Liver (tissue), 9 donors: ENCODE measurements around the gene SOBP. TPM values are rescaled to one million over a fixed set of nuclear protein-coding genes. Genes with fewer than 3 reads are reported as not detected.

Experiments used
- DNase-seq: peaks from one replicate; pipeline ENCODE4 v3.0.0-alpha.2; 2017; ENCODE audit warnings: low spot score
- H3K27ac ChIP-seq, 2 donors: one replicate each; pipeline ENCODE4 v1.7.0; 2013; ENCODE audit warnings: inconsistent platforms in 2 of 2, low read length in 2 of 2, control low read depth in 1 of 2, low read depth in 1 of 2, mild to moderate bottlenecking in 1 of 2
- H3K27me3 ChIP-seq, 4 donors: one replicate each; pipeline versions ENCODE4 v1.6.1 to v1.7.0; 2013; ENCODE audit warnings: low read length in 3 of 4, inconsistent platforms in 1 of 4, mild to moderate bottlenecking in 1 of 4, moderate library complexity in 1 of 4; ENCODE audit not compliant: control insufficient read depth in 4 of 4, insufficient read depth in 4 of 4
- H3K36me3 ChIP-seq, 4 donors: one replicate each; pipeline versions ENCODE4 v1.6.1 to v1.7.0; 2013; ENCODE audit warnings: low read length in 3 of 4, mild to moderate bottlenecking in 3 of 4, low read depth in 1 of 4, moderate library complexity in 1 of 4; ENCODE audit not compliant: control insufficient read depth in 4 of 4, insufficient read depth in 3 of 4
- H3K4me1 ChIP-seq, 4 donors: one replicate each; pipeline versions ENCODE4 v1.6.1 to v1.7.0; 2013; ENCODE audit warnings: low read length in 3 of 4, mild to moderate bottlenecking in 3 of 4, moderate library complexity in 1 of 4; ENCODE audit not compliant: control insufficient read depth in 4 of 4, insufficient read depth in 4 of 4
- H3K4me3 ChIP-seq, 3 donors: one replicate each; pipeline versions ENCODE4 v1.6.1 to v1.7.0; 2013; ENCODE audit warnings: low read length in 3 of 3, control low read depth in 1 of 3, low read depth in 1 of 3, mild to moderate bottlenecking in 1 of 3
- H3K9ac ChIP-seq, 2 donors: one replicate each; pipeline ENCODE4 v1.7.0; 2013; ENCODE audit warnings: low read length in 2 of 2, mild to moderate bottlenecking in 2 of 2, moderate library complexity in 2 of 2, control low read depth in 1 of 2, low read depth in 1 of 2
- H3K9me3 ChIP-seq, 4 donors: one replicate each; pipeline versions ENCODE4 v1.6.1 to v1.7.0; 2013; ENCODE audit warnings: low read length in 3 of 4; ENCODE audit not compliant: control insufficient read depth in 4 of 4
- EGR1 ChIP-seq, 2 donors: IDR thresholded peaks; 2 replicates each; pipeline ENCODE4 v1.6.1; 2016 to 2018; ENCODE audit warnings: antibody characterized with exemption in 2 of 2, low read depth in 2 of 2
- FOXA1 ChIP-seq: IDR thresholded peaks from 2 replicates; pipeline ENCODE4 v1.6.1; 2016; ENCODE audit warnings: antibody characterized with exemption
- FOXA2 ChIP-seq: IDR thresholded peaks from 2 replicates; pipeline ENCODE4 v1.6.1; 2016; ENCODE audit warnings: antibody characterized with exemption
- GABPA ChIP-seq, 2 donors: IDR thresholded peaks in 1 of 2; conservative IDR thresholded peaks in 1 of 2; 2 replicates each; pipeline ENCODE4 v1.6.1; 2016; ENCODE audit warnings: antibody characterized with exemption in 2 of 2, mild to moderate bottlenecking in 1 of 2, moderate library complexity in 1 of 2
- HNF4A ChIP-seq, 2 donors: conservative IDR thresholded peaks; 2 replicates each; pipeline ENCODE4 v1.6.1; 2016; ENCODE audit warnings: antibody characterized with exemption in 2 of 2, mild to moderate bottlenecking in 2 of 2
- HNF4G ChIP-seq: IDR thresholded peaks from 2 replicates; pipeline ENCODE4 v1.6.1; 2016; ENCODE audit warnings: antibody characterized with exemption
- JUND ChIP-seq, 2 donors: IDR thresholded peaks; 2 replicates each; pipeline ENCODE4 v1.6.1; 2016; ENCODE audit warnings: antibody characterized with exemption in 2 of 2
- RAD21 ChIP-seq, 2 donors: IDR thresholded peaks; 2 replicates each; pipeline ENCODE4 v1.6.1; 2016; ENCODE audit warnings: antibody characterized with exemption in 2 of 2, mild to moderate bottlenecking in 2 of 2
- RXRA ChIP-seq, 2 donors: IDR thresholded peaks; 2 replicates each; pipeline ENCODE4 v1.6.1; 2017 to 2018; ENCODE audit warnings: antibody characterized with exemption in 2 of 2, mild to moderate bottlenecking in 1 of 2
- SP1 ChIP-seq: IDR thresholded peaks from 2 replicates; pipeline ENCODE4 v1.6.1; 2018; ENCODE audit warnings: antibody characterized with exemption, mild to moderate bottlenecking
- TAF1 ChIP-seq: conservative IDR thresholded peaks from 2 replicates; pipeline ENCODE4 v1.6.1; 2016; ENCODE audit warnings: antibody characterized with exemption, mild to moderate bottlenecking
- YY1 ChIP-seq: IDR thresholded peaks from 2 replicates; pipeline ENCODE4 v1.6.1; 2016; ENCODE audit warnings: antibody characterized with exemption, mild to moderate bottlenecking
- WGBS: extraction: QIAGEN DNeasy Blood & Tissue Kit; methylation state at CpG from one replicate; pipeline ENCODE4 v1.1.7; 2013; 5-methylcytosine and 5-hydroxymethylcytosine counted together
- polyA plus RNA-seq, 2 donors: library from polyadenylated mRNA; stranded (reverse) in 1 of 2; unstranded in 1 of 2; fragments of 200-250 nt in 1 of 2; fragments of >200 nt in 1 of 2; fragmentation: Nextera tagmentation in 1 of 2; extraction: Ambion mirVana in 1 of 2; gene quantifications; one replicate each; pipeline versions ENCODE4 v1.2.1 to v1.2.3, GENCODE V29; 2013 to 2015
- total RNA-seq, 2 donors: library from RNA; depleted of rRNA; stranded (reverse); fragments of >200 nt; gene quantifications; one replicate each; pipeline ENCODE4 v1.2.3, GENCODE V29; 2014
- TF ChIP-seq, protein P1 (sequence below): IDR thresholded peaks from 2 replicates; pipeline ENCODE4 v1.6.1; 2016; ENCODE audit warnings: antibody characterized with exemption, mild to moderate bottlenecking
- TF ChIP-seq, protein P2 (sequence below): fragments of 150-350 bp; IDR thresholded peaks from 2 replicates; pipeline ENCODE4 v1.5.1; 2017; ENCODE audit warnings: improper control_type of control experiment, low read depth, low read length; ENCODE audit not compliant: missing input control
- TF ChIP-seq, protein P3 (sequence below): IDR thresholded peaks from 2 replicates; pipeline ENCODE4 v1.6.1; 2016; ENCODE audit warnings: antibody characterized with exemption
- TF ChIP-seq, protein P4 (sequence below): IDR thresholded peaks from 2 replicates; pipeline ENCODE4 v1.6.1; 2016; ENCODE audit warnings: antibody characterized with exemption
- donor health status: healthy.
- donor health status: healthy.
- donor health status: healthy.
- donor health status: healthy.
- donor health status: healthy.

The SOBP gene
- total and polyA plus RNA-seq, 4 donors: 0.99 to 5.4 (median 1.9) TPM

DNA sequence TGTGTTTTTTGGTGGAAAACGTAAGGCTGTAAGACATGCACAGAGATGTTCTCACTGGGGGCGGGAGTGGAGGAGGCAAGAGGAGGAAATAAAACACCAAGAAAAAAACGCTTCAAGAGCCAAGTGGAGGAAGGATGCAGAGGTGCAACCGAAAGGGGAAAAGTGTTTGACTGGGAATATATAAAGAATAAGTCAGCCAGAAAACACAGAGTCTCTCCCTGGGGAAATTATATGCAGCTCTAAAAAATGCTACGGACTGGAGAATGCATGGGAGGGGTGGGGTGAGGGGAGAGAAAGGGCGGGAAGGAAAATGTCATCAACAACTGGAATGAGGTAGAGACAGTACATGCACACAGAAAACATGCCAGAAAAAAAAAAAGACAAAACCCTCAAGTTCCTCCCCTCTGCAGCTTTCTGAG is 200.7 kb downstream of the SOBP start (continued):
- TF ChIP-seq, protein P1, sequence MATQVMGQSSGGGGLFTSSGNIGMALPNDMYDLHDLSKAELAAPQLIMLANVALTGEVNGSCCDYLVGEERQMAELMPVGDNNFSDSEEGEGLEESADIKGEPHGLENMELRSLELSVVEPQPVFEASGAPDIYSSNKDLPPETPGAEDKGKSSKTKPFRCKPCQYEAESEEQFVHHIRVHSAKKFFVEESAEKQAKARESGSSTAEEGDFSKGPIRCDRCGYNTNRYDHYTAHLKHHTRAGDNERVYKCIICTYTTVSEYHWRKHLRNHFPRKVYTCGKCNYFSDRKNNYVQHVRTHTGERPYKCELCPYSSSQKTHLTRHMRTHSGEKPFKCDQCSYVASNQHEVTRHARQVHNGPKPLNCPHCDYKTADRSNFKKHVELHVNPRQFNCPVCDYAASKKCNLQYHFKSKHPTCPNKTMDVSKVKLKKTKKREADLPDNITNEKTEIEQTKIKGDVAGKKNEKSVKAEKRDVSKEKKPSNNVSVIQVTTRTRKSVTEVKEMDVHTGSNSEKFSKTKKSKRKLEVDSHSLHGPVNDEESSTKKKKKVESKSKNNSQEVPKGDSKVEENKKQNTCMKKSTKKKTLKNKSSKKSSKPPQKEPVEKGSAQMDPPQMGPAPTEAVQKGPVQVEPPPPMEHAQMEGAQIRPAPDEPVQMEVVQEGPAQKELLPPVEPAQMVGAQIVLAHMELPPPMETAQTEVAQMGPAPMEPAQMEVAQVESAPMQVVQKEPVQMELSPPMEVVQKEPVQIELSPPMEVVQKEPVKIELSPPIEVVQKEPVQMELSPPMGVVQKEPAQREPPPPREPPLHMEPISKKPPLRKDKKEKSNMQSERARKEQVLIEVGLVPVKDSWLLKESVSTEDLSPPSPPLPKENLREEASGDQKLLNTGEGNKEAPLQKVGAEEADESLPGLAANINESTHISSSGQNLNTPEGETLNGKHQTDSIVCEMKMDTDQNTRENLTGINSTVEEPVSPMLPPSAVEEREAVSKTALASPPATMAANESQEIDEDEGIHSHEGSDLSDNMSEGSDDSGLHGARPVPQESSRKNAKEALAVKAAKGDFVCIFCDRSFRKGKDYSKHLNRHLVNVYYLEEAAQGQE: no peak
- no peak for TF ChIP-seq HNF4G
- no peak for TF ChIP-seq YY1
- no peak for TF ChIP-seq JUND (IDR thresholded peaks at IDR 0.05)
- no peak for TF ChIP-seq FOXA2
- TF ChIP-seq GABPA (IDR thresholded peaks at IDR 0.05 in 1 of 2, conservative IDR thresholded peaks at IDR 0.05 in 1 of 2): no peak
- no peak for TF ChIP-seq RXRA (IDR thresholded peaks at IDR 0.05)
- TF ChIP-seq SP1: no peak

DNA sequence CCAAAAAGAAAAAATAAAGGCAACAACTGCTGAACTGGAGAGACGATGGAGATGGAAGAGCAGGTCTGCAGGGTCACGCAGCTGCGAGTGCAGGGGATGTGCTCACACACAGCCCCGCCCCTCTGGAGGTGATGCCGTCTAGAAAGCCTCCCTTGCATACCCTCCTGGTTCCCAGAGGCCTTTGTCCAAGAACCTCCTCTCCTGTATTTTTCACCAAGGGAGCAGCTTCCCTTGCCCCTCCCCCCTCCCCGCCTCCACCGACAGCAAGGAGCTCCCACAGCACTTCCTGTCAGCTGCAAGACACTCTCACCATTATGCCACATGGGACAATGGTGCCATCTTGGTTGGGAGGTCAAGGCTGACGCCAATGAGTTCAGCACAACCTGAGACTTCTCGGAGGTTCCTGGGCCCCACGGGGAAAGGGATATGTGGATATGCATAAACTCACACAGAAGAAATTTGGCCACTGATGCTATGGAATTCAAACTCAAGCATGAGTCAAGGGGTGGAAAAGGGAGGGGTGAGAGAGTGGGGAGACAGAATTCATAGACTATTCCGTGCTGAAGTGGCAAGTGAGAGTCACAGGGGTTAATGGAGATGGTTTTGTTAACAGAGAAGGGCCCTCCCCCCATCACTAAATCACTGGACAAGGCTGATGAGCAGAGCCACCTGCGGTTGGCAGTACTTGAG is 201.3 kb downstream of the SOBP start:
- no peaks in the 10 kb centered on the region for H3K4me1 ChIP-seq
- peaks cover 0 to 1% (median 0%) of the 10 kb centered on the region in 4 donors for H3K9me3 ChIP-seq
- WGBS: 73% methylated on average over 12 of the region's 12 CpGs
- TF ChIP-seq RAD21 (IDR thresholded peaks at IDR 0.05) (no peak), TAF1 (no peak), RXRA (IDR thresholded peaks at IDR 0.05) (no peak), FOXA1 (no peak), YY1 (no peak), FOXA2 (no peak), EGR1 (IDR thresholded peaks at IDR 0.05; ENCODE audit: low read depth in 2 of 2) (no peak), JUND (IDR thresholded peaks at IDR 0.05) (no peak), HNF4A (conservative IDR thresholded peaks at IDR 0.05) (no peak), HNF4G (no peak), SP1 (no peak)
- TF ChIP-seq, protein P2, sequence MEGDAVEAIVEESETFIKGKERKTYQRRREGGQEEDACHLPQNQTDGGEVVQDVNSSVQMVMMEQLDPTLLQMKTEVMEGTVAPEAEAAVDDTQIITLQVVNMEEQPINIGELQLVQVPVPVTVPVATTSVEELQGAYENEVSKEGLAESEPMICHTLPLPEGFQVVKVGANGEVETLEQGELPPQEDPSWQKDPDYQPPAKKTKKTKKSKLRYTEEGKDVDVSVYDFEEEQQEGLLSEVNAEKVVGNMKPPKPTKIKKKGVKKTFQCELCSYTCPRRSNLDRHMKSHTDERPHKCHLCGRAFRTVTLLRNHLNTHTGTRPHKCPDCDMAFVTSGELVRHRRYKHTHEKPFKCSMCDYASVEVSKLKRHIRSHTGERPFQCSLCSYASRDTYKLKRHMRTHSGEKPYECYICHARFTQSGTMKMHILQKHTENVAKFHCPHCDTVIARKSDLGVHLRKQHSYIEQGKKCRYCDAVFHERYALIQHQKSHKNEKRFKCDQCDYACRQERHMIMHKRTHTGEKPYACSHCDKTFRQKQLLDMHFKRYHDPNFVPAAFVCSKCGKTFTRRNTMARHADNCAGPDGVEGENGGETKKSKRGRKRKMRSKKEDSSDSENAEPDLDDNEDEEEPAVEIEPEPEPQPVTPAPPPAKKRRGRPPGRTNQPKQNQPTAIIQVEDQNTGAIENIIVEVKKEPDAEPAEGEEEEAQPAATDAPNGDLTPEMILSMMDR: no peak
- TF ChIP-seq, protein P3, sequence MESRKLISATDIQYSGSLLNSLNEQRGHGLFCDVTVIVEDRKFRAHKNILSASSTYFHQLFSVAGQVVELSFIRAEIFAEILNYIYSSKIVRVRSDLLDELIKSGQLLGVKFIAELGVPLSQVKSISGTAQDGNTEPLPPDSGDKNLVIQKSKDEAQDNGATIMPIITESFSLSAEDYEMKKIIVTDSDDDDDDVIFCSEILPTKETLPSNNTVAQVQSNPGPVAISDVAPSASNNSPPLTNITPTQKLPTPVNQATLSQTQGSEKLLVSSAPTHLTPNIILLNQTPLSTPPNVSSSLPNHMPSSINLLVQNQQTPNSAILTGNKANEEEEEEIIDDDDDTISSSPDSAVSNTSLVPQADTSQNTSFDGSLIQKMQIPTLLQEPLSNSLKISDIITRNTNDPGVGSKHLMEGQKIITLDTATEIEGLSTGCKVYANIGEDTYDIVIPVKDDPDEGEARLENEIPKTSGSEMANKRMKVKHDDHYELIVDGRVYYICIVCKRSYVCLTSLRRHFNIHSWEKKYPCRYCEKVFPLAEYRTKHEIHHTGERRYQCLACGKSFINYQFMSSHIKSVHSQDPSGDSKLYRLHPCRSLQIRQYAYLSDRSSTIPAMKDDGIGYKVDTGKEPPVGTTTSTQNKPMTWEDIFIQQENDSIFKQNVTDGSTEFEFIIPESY: no peak
- TF ChIP-seq, protein P4, sequence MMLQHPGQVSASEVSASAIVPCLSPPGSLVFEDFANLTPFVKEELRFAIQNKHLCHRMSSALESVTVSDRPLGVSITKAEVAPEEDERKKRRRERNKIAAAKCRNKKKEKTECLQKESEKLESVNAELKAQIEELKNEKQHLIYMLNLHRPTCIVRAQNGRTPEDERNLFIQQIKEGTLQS: no peak
- TF ChIP-seq, protein P1: no peak
- no peak overlapping the region for H3K4me3 ChIP-seq
- DNase-seq: no peak
- no peaks in the 10 kb centered on the region for H3K27me3 ChIP-seq
- no peak overlapping the region for H3K9ac ChIP-seq
- H3K27ac ChIP-seq: no peak overlapping the region
- H3K36me3 ChIP-seq: no peaks in the 10 kb centered on the region
